ENCODE data around the gene PARN. TPM values are rescaled to one million over a fixed set of nuclear protein-coding genes. Genes with fewer than 3 reads are reported as not detected.
A peak's percentile ranks its signal among the peaks of the same experiment; 100 is the strongest.
"Not testable (repeated sequence)": the region's sequence is repeated elsewhere in the genome, so short reads cannot be mapped to it uniquely, and the experiment has no call there.

PARN gene
- total and polyA plus RNA-seq, 4 donors: 8.1 to 32.2 (median 22.0) TPM

GRCh38 chr16:14636179-14636950 lies 6.3 kb upstream of the PARN start:
- H3K4me3 ChIP-seq (ENCODE audit: low read length in 2 of 2); intact Hi-C loops (cut with DNase I); ATAC-seq (ENCODE audit: low FRiP score); DNase-seq; H3K27ac ChIP-seq (ENCODE audit: low read depth in 1 of 2, low read length in 2 of 2); H3K4me1 ChIP-seq (ENCODE audit: control insufficient read depth in 1 of 2, insufficient read depth in 2 of 2, low read length in 2 of 2); H3K9me3 ChIP-seq (ENCODE audit: control insufficient read depth, low read length); H3K36me3 ChIP-seq (ENCODE audit: control insufficient read depth in 1 of 2, insufficient read depth in 2 of 2, low read length in 1 of 2); H3K27me3 ChIP-seq (ENCODE audit: control insufficient read depth in 1 of 2, insufficient read depth in 2 of 2, low read length in 1 of 2): not testable (repeated sequence)
- WGBS, 2 donors: 49 to 52% methylated on average over 17 of the region's 17 CpGs

- H3K4me1 ChIP-seq (ENCODE audit: control insufficient read depth in 1 of 2, insufficient read depth in 2 of 2, low read length in 2 of 2): no peaks in the 10 kb centered on the region
- no peaks in the 10 kb centered on the region for H3K36me3 ChIP-seq (ENCODE audit: control insufficient read depth in 1 of 2, insufficient read depth in 2 of 2, low read length in 1 of 2)
- no peak overlapping the region for H3K27ac ChIP-seq (ENCODE audit: low read depth in 1 of 2, low read length in 2 of 2)
- ATAC-seq (ENCODE audit: low FRiP score) (no peak), DNase-seq (peak in 1 of 2 donors; percentile 22)
- no peaks in the 10 kb centered on the region for H3K9me3 ChIP-seq (ENCODE audit: control insufficient read depth, low read length)
- intact Hi-C loops (cut with DNase I): no loop called here
- H3K27me3 ChIP-seq (ENCODE audit: control insufficient read depth in 1 of 2, insufficient read depth in 2 of 2, low read length in 1 of 2): no peaks in the 10 kb centered on the region
- 67 to 69% methylated on average over 12 of the region's 12 CpGs for WGBS, 2 donors
- no peak overlapping the region for H3K4me3 ChIP-seq (ENCODE audit: low read length in 2 of 2)
Measured at GRCh38 chr16:14635395-14636165, 5.5 kb upstream of the PARN start.

- ATAC-seq (ENCODE audit: low FRiP score) (no peak), DNase-seq (peak in 1 of 2 donors; percentile 47)
- Histone ChIP-seq H3K9me3 (ENCODE audit: control insufficient read depth, low read length) (no peaks in the 10 kb centered on the region), H3K27me3 (ENCODE audit: control insufficient read depth in 1 of 2, insufficient read depth in 2 of 2, low read length in 1 of 2) (no peaks in the 10 kb centered on the region), H3K27ac (ENCODE audit: low read depth in 1 of 2, low read length in 2 of 2) (no peak overlapping the region), H3K4me1 (ENCODE audit: control insufficient read depth in 1 of 2, insufficient read depth in 2 of 2, low read length in 2 of 2) (no peaks in the 10 kb centered on the region), H3K4me3 (ENCODE audit: low read length in 2 of 2) (no peak overlapping the region), H3K36me3 (ENCODE audit: control insufficient read depth in 1 of 2, insufficient read depth in 2 of 2, low read length in 1 of 2) (no peaks in the 10 kb centered on the region)
- WGBS, 2 donors: 63 to 65% methylated on average over 7 of the region's 7 CpGs
- intact Hi-C loops (cut with DNase I): no loop called here
Measured at GRCh38 chr16:14634389-14634725, 4.3 kb upstream of the PARN start.

- Histone ChIP-seq H3K27ac (ENCODE audit: low read depth in 1 of 2, low read length in 2 of 2) (peak within 1 kb of the TSS in 1 of 2 donors; percentile 90), H3K4me1 (ENCODE audit: control insufficient read depth in 1 of 2, insufficient read depth in 2 of 2, low read length in 2 of 2) (no peaks in the 10 kb centered on the region), H3K36me3 (ENCODE audit: control insufficient read depth in 1 of 2, insufficient read depth in 2 of 2, low read length in 1 of 2) (no peaks in the 10 kb centered on the region), H3K4me3 (ENCODE audit: low read length in 2 of 2) (peak within 1 kb of the TSS; percentile 51 to 58), H3K27me3 (ENCODE audit: control insufficient read depth in 1 of 2, insufficient read depth in 2 of 2, low read length in 1 of 2) (no peaks in the 10 kb centered on the region), H3K9me3 (ENCODE audit: control insufficient read depth, low read length) (no peaks in the 10 kb centered on the region)
- DNase-seq (peak; percentile 100), ATAC-seq (ENCODE audit: low FRiP score) (peak; percentile 96)
- 0% methylated on average over 65 to 69 of the region's 69 CpGs for WGBS, 2 donors
- intact Hi-C loops (cut with DNase I): no loop called here
Measured at GRCh38 chr16:14632693-14633569, 2.9 kb upstream of the PARN start, which contains the start of gene BFAR. Gene BFAR (plus strand): TSS chr16:14632951. CDS start chr16:14644347, 11,396 bp downstream.

GRCh38 chr16:14630620-14631330 lies 715 bp upstream of the PARN start:
- H3K4me1 ChIP-seq (ENCODE audit: control insufficient read depth in 1 of 2, insufficient read depth in 2 of 2, low read length in 2 of 2); H3K27me3 ChIP-seq (ENCODE audit: control insufficient read depth in 1 of 2, insufficient read depth in 2 of 2, low read length in 1 of 2); intact Hi-C loops (cut with DNase I); H3K36me3 ChIP-seq (ENCODE audit: control insufficient read depth in 1 of 2, insufficient read depth in 2 of 2, low read length in 1 of 2); ATAC-seq (ENCODE audit: low FRiP score); H3K9me3 ChIP-seq (ENCODE audit: control insufficient read depth, low read length): not testable (repeated sequence)
- peak in 1 of 2 donors; percentile 47 for DNase-seq
- H3K27ac ChIP-seq (ENCODE audit: low read depth in 1 of 2, low read length in 2 of 2): peak overlapping the region in 1 of 2 donors; percentile 55
- H3K4me3 ChIP-seq (ENCODE audit: low read length in 2 of 2): peak overlapping the region in 1 of 2 donors; percentile 24
- 83 to 84% methylated on average over 29 of the region's 29 CpGs for WGBS, 2 donors

GRCh38 chr16:14629612-14629918 lies 495 bp downstream of the PARN start:
- H3K4me1 ChIP-seq (ENCODE audit: control insufficient read depth in 1 of 2, insufficient read depth in 2 of 2, low read length in 2 of 2): no peaks in the 10 kb centered on the region

GRCh38 chr16:14628806-14629611 lies 1.1 kb downstream of the PARN start:
- Histone ChIP-seq H3K36me3 (ENCODE audit: control insufficient read depth in 1 of 2, insufficient read depth in 2 of 2, low read length in 1 of 2) (peaks cover 0 to 2% of the 10 kb centered on the region in 2 donors), H3K4me1 (ENCODE audit: control insufficient read depth in 1 of 2, insufficient read depth in 2 of 2, low read length in 2 of 2) (no peaks in the 10 kb centered on the region), H3K9me3 (ENCODE audit: control insufficient read depth, low read length) (no peaks in the 10 kb centered on the region), H3K27ac (ENCODE audit: low read depth in 1 of 2, low read length in 2 of 2) (peak overlapping the region in 1 of 2 donors; percentile 72), H3K27me3 (ENCODE audit: control insufficient read depth in 1 of 2, insufficient read depth in 2 of 2, low read length in 1 of 2) (no peaks in the 10 kb centered on the region), H3K4me3 (ENCODE audit: low read length in 2 of 2) (peak overlapping the region; percentile 84)
- ATAC-seq (ENCODE audit: low FRiP score) (no peak), DNase-seq (no peak)
- WGBS, 2 donors: 55 to 57% methylated on average over 12 of the region's 12 CpGs
- intact Hi-C loops (cut with DNase I): no loop called here

More at GRCh38 chr16:14629612-14629918, 495 bp downstream of the PARN start:
- H3K4me3 ChIP-seq (ENCODE audit: low read length in 2 of 2): peak overlapping the region; percentile 84
- 1 to 3% methylated on average over 17 of the region's 17 CpGs for WGBS, 2 donors
- H3K9me3 ChIP-seq (ENCODE audit: control insufficient read depth, low read length): no peaks in the 10 kb centered on the region
- no peaks in the 10 kb centered on the region for H3K27me3 ChIP-seq (ENCODE audit: control insufficient read depth in 1 of 2, insufficient read depth in 2 of 2, low read length in 1 of 2)
- ATAC-seq (ENCODE audit: low FRiP score) (peak; percentile 3), DNase-seq (no peak)
- peaks cover 0 to 2% of the 10 kb centered on the region in 2 donors for H3K36me3 ChIP-seq (ENCODE audit: control insufficient read depth in 1 of 2, insufficient read depth in 2 of 2, low read length in 1 of 2)
- peak overlapping the region; percentile 62 to 72 for H3K27ac ChIP-seq (ENCODE audit: low read depth in 1 of 2, low read length in 2 of 2)
- intact Hi-C loops (cut with DNase I): no loop called here
